Measurements from ENCODE around the gene APOBEC3B. TPM values are rescaled to one million over a fixed set of nuclear protein-coding genes. Genes with fewer than 3 reads are reported as not detected.

The APOBEC3B gene
- total and polyA plus RNA-seq, 2 of the 8 experiments (the other 6 are each of a cell fraction or from before 2014, with no cell fraction given) = 14.2 to 74.9 TPM

DNA sequence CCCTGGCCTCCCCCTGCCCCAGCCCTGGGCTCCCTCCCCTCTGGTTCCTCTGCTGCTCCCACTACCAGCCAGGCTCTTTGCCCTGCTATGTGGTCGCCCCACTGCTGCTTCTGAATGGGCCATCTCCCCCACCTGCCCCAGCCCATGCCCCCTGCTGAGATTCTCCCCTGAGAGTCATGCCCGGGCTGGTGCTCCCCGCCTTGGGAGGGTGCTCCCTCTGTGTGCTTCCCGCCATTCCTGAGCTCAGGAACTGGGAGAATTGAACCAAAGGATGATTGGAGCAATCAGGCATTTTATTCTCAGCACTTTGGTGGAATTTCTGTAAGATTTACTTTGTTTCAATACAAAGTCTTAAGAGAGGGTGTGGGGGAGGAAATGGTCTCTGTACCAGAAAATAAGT, 45.6 kb downstream of the APOBEC3B start (continued):
- TF ChIP-seq CHD7 (IDR thresholded peaks at IDR 0.05; ENCODE audit: insufficient replicate concordance, low read length) = no peak
- no peak for TF ChIP-seq CEBPB (IDR thresholded peaks at IDR 0.05; ENCODE audit: low read depth, low read length)
- no peak for TF ChIP-seq BRCA1 (IDR thresholded peaks at IDR 0.05; ENCODE audit: low read depth, low read length)
- no peak for TF ChIP-seq SUZ12 (IDR thresholded peaks at IDR 0.05; ENCODE audit: low read length)
- no peak for TF ChIP-seq POLR2A (IDR thresholded peaks at IDR 0.05; ENCODE audit: control extremely low read depth in 1 of 2, low read depth in 2 of 2, low read length in 2 of 2)
- no peak for TF ChIP-seq POU5F1 (IDR thresholded peaks at IDR 0.05; ENCODE audit: low read depth, low read length)
- no peak for TF ChIP-seq KDM1A (IDR thresholded peaks at IDR 0.05; ENCODE audit: borderline replicate concordance, low read length)
- TF ChIP-seq, protein P1, sequence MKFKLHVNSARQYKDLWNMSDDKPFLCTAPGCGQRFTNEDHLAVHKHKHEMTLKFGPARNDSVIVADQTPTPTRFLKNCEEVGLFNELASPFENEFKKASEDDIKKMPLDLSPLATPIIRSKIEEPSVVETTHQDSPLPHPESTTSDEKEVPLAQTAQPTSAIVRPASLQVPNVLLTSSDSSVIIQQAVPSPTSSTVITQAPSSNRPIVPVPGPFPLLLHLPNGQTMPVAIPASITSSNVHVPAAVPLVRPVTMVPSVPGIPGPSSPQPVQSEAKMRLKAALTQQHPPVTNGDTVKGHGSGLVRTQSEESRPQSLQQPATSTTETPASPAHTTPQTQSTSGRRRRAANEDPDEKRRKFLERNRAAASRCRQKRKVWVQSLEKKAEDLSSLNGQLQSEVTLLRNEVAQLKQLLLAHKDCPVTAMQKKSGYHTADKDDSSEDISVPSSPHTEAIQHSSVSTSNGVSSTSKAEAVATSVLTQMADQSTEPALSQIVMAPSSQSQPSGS (IDR thresholded peaks at IDR 0.05; ENCODE audit: low read length) = no peak
- TF ChIP-seq SIX5 (IDR thresholded peaks at IDR 0.05; ENCODE audit: low read depth, low read length) = no peak
- TF ChIP-seq YY1 (IDR thresholded peaks at IDR 0.05; ENCODE audit: low read depth, low read length) = no peak
- TF ChIP-seq RAD21 (IDR thresholded peaks at IDR 0.05 in 1 of 2, conservative IDR thresholded peaks at IDR 0.05 in 1 of 2; ENCODE audit: low read depth in 2 of 2, low read length in 2 of 2) = no peak
